HG03135 (cell line): Measurements from ENCODE around the gene XPC.
"Not testable (repeated sequence)": the region's sequence is repeated elsewhere in the genome, so short reads cannot be mapped to it uniquely, and the experiment has no call there.

Experiments used
- ATAC-seq: cut with Tn5 transposase; IDR thresholded peaks from one replicate; pipeline ENCODE4 v1.9.1; 2021; ENCODE audit warnings: mild to moderate bottlenecking, moderate library complexity; ENCODE audit not compliant: unreplicated experiment

XPC gene

GRCh38 chr3:14178247-14179113, at the start of gene XPC, which contains the start of gene LSM3:
Gene XPC (minus strand): TSS chr3:14178601. CDS start chr3:14178568, 33 bp downstream.
Gene LSM3 (plus strand): TSS chr3:14178817. CDS start chr3:14178861, 44 bp downstream.
- ATAC-seq = peak; percentile 93

- ATAC-seq = no peak
These were observed 49.5 kb upstream of the XPC start for GRCh38 chr3:14227856-14228255.

GRCh38 chr3:14226351-14226750, 48.0 kb upstream of the XPC start:
- not testable (repeated sequence) for ATAC-seq

- ATAC-seq = no peak
These were observed 47.0 kb upstream of the XPC start for GRCh38 chr3:14225421-14225820.

- no peak for ATAC-seq
These were observed 46.5 kb upstream of the XPC start for GRCh38 chr3:14224895-14225294.

GRCh38 chr3:14223595-14223994, 45.2 kb upstream of the XPC start:
- no peak for ATAC-seq

- ATAC-seq = no peak
These were observed 44.6 kb upstream of the XPC start for GRCh38 chr3:14222900-14223594.

GRCh38 chr3:14222457-14222856, 44.1 kb upstream of the XPC start:
- ATAC-seq = no peak

GRCh38 chr3:14221902-14222301, 43.5 kb upstream of the XPC start:
- no peak for ATAC-seq

GRCh38 chr3:14220933-14221332, 42.5 kb upstream of the XPC start:
- ATAC-seq = no peak

- no peak for ATAC-seq
These were observed 40.0 kb upstream of the XPC start for GRCh38 chr3:14218355-14218754.

GRCh38 chr3:14216257-14217048, 38.1 kb upstream of the XPC start:
- ATAC-seq = no peak

GRCh38 chr3:14214764-14215163, 36.4 kb upstream of the XPC start:
- no peak for ATAC-seq

- ATAC-seq = no peak
These were observed 34.8 kb upstream of the XPC start for GRCh38 chr3:14213066-14213774.

GRCh38 chr3:14212032-14212431, 33.6 kb upstream of the XPC start:
- no peak for ATAC-seq

GRCh38 chr3:14211621-14212020, 33.2 kb upstream of the XPC start:
- no peak for ATAC-seq

- no peak for ATAC-seq
These were observed 32.6 kb upstream of the XPC start for GRCh38 chr3:14210843-14211594.

- no peak for ATAC-seq
These were observed 31.9 kb upstream of the XPC start for GRCh38 chr3:14210290-14210688.

- ATAC-seq = no peak
These were observed 31.3 kb upstream of the XPC start for GRCh38 chr3:14209581-14210289.
